Stimulated activated CD4-positive, alpha-beta T cell treated with anti-CD3 and anti-CD28 coated beads, Interleukin-15, amount 100 ng/mL, for 1 hour (primary cell): ENCODE measurements around the gene DIS3.
"Not testable (repeated sequence)": the region's sequence is repeated elsewhere in the genome, so short reads cannot be mapped to it uniquely, and the experiment has no call there.

Source experiments
- DNase-seq, 2 donors: peaks; one replicate each; pipeline ENCODE4 v3.0.0-alpha.2; 2020; ENCODE audit warnings: low read depth in 1 of 2, low spot score in 1 of 2

The DIS3 gene

DNA sequence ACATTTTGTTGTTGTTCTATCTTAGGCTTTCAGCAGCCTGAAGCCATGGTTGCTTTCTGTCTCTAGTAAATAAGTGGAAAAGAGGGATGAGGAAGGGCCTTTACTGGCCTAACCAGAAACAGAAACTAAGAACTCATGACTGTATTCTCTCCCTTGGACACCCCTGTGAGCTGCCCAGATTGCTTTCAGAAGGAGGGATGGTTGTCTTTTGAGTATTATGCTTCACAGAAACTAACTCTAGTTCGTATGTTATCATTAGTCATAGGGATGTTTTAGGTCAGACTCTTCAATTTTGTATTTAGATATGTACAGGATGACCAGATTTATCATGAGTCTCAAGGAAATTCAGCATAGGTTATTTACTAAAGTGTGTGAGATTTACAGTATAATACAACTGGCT lies 36.4 kb downstream of the DIS3 start:
- DNase-seq, result no peak

DNA sequence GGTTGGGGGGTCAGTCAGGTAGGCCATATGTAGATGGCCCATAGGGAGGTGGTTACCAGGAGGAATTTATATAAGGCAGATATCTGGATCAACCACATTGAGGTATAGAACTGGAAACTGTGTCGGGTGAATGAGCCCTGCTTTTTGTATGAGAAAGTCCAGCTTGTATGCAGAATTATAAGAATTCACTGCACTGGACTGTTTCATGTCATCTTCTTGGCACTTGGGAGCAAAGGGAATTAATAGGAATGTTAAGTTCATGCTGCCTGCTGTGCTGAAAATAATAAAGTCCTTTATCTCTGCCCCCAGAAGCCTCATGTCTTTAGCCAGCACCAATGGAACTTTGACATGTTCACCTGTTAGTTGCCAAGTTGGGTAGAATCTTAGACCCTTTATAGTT lies 41.7 kb downstream of the DIS3 start:
- DNase-seq, result no peak

DNA sequence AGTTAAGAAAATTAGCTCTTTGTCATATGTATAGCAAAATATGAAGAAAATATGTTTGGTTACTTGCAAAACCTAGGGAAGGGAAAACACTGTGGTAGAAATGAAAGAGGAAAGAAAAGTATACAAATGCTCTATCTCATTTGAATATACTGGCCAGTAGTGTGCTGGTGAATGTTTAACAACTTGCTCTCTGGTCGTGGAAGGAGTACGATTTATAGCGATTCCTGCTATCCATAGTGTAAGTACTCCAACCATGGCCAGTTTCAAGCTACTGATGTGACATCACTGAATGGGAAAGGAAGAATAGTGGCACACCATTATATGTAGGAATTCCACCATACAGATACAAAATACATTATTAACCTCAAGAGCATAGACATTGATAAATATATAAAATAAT lies 44.7 kb downstream of the DIS3 start:
- DNase-seq, result no peak

DNA sequence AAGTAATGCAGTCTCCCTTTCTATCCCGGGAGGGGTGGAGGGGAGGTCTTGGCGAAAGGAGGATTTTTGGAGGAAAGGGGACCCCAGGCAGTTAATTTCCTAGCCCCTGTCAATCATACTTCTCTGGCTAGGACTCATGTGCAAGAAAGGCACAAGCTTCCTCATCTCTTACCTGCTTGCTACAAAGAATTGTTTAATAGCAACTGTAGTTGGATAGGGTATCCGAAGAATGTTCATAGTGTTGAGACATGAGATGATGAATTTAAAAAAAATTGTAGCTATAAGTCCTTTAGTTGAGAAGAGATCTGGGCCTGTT lies 53.5 kb downstream of the DIS3 start:
- DNase-seq, result no peak

DNA sequence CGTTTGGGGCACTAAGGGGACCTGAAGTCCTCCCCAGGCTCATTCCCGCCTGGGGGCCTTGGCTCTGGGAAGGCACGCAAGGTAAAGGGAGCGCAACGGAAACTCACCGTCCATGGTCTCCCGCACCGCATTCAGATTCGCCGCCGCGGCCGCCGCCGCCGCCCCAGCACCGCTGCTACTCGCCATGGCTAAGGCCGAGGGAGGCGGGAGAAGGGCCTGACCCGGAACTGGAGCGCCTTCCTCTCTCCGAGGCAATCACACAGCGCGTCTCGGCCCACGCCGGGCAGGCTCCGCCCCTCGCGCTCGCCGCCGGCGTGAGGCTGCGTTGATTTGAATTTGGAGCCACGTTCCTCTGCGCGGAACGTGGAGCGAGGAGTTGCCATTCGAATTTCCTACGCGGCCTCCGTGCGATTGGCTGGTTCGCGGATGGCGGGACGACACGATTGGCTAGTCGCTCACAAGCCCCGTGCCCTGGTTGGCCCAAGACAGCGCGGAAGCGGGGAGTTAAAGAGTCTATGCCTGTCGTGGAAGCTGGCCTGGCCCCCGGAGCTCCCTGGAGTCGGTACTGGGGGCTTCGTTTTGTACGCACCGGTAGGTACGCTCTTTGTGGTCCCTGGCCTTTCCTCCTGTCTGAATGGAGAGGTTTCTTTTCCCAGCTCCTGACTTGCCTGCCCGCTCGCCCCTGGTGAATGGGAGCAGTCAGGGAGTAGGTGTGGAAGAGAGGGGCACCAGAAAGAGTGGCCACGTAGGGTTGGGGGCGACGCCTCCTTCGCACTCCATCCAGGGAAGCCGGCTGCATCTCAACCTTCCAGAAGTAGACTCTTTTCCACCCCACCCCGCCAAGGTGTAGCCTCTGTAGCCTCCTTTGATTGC lies 54.0 kb downstream of the DIS3 start, which contains the start of the genes BORA and MZT1:
Gene BORA, plus strand, starts transcription at position 507 of the 873 bp plus-strand sequence. CDS start 1,018 bp downstream, outside the sequence.
Gene MZT1, minus strand, starts transcription at position 213 of the 873 bp plus-strand sequence. Its CDS starts 27 bp downstream, at position 186.
- peak; percentile 88 to 92 for DNase-seq

DNA sequence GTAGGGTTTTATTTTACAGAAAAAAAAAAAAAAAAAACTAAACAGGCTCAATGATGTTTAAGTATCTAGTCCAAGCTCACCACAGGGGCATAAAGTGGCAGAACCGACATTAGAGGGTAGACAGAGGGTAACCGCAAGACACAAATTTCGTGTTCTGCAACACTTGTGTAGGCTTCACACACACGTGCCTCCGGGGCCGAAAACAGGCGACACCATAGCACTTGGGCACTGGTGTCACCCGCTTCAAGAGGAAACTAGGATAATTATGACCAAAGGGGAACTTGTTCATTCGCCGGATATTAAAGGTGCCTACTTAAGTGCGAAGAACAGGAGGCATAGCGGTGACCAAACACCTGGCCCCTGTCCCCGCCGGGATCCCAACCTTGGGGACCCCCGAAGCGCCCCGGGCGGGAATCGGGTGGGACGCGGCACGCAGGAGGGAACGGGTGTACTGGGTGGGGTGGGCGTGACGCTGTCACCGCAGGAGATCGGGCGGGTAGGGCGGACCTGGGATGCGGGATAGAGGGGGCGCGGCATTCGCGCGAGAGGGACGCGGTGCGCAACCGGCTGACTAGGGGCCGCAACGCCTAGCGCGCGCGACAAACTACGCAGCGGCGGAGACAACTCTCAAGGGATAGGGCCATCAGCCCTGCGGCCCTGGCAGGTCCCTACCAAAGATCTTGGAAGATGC lies 54.8 kb downstream of the DIS3 start:
- peak; percentile 8 to 10 for DNase-seq

DNA sequence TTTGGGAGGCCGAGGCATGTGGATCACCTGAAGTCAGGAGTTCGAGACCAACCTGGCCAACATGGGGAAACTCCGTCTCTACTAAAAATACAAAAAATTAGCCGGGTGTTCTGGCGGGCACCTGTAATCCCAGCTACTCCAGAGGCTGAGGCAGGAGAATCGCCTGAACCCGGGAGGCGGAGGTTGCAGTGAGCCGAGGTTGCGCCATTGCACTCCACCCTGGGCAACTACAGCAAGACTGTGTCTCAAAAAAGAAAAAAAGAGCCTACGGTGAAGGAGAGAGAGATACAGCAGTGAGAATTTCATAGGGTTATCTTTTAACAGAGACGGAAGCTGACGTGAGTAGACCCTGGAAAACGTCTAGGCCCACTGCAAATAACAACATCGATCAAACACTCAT lies 55.5 kb downstream of the DIS3 start:
- DNase-seq, result not testable (repeated sequence)

DNA sequence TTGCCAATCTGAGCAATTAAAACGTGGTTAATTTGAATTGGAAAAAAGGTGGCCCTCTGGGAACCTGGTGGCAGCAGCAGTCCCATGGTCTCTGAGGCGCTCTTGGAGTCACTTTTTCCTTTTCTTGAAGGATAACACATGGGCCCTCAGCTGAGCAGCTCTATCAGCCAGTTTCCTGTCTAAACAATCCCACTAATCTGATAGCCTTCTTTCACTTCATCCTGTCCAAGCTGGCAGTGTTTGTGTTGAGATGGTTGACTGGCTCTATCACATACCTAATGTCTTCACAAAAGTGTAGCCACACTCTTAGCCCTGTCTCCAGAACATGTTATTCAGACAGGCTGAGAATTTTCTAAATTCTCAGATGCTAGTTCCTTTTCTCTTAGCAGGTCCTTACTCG lies 64.9 kb downstream of the DIS3 start:
- no peak for DNase-seq
